HG02884 (cell line): Measurements from ENCODE around the gene C2CD3.

Experiments used
- ATAC-seq: cut with Tn5 transposase; IDR thresholded peaks from one replicate; pipeline ENCODE4 v1.9.1; 2021; ENCODE audit warnings: mild to moderate bottlenecking, moderate library complexity; ENCODE audit not compliant: unreplicated experiment

Gene C2CD3

DNA sequence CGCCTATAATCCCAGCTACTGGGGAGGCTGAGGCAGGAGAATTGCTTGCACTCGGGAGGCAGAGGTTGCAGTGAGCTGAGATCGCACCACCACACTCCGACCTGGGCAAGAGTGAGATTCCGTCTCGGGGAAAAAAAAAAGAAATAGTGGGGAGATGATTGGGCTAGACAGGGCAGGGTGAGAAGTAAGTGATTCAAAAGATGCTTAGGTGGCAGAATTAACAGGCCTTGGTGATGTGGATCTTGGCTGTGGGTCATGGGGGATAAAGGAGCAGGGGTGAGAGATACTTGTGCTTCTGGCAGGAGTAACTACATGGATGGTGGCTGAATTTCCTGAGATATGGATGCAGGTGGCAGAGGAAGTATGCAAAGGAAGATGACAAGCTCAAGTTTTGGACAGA, 148.8 kb downstream of the C2CD3 start:
- ATAC-seq = no peak

- no peak for ATAC-seq
These were observed 150.3 kb downstream of the C2CD3 start for GRCh38 chr11:74020539-74020938.

DNA sequence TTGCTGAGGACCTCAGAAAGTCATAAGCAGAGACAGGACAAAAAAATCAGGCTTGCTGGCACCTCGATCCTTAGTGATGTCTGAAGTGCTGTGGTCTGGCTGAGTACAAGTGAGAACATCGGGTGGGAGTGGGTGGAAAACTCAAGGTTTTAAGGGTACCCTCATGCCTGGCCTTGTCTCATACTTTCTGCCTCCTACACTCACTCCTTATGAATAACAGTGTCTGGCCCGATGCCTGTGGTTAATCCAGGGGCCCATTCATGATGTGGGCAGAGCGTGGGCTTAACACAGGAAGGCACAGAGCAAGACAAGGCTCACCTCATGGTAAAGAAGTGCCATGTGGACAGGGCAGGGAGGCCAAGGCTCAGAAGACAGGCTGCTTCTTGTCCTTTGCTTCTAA, 150.9 kb downstream of the C2CD3 start:
- ATAC-seq = no peak

DNA sequence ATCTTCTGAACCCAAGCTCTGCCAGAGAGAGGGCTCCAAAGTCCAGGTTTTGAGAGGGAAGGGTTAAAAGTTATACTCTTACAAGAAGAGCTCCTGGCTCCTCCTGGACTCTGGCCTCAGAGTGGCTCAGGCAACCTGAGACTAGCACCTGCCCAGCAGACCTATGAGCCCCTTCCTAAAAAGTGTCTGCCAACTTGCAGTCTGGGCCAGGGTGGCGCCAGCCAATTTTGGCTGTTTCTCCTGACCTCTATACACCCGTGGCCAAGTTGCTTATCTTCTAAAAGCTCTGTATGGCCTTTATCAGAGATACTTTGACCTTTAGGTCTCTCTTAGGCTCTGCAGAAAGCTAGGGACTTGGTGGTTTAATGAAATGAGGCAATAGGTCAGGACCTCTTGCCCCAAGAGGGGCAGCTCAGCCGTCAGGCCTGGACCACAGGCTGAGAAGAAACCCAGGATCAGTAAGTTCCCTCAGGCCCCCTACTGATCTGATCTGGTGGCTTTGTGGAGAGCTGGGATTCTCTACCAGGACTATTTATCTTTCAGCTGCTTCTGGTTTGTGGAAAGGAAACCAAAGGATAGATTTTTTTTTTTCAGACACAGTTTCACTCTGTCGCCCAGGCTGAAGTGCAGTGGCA, 151.6 kb downstream of the C2CD3 start:
- ATAC-seq = no peak

DNA sequence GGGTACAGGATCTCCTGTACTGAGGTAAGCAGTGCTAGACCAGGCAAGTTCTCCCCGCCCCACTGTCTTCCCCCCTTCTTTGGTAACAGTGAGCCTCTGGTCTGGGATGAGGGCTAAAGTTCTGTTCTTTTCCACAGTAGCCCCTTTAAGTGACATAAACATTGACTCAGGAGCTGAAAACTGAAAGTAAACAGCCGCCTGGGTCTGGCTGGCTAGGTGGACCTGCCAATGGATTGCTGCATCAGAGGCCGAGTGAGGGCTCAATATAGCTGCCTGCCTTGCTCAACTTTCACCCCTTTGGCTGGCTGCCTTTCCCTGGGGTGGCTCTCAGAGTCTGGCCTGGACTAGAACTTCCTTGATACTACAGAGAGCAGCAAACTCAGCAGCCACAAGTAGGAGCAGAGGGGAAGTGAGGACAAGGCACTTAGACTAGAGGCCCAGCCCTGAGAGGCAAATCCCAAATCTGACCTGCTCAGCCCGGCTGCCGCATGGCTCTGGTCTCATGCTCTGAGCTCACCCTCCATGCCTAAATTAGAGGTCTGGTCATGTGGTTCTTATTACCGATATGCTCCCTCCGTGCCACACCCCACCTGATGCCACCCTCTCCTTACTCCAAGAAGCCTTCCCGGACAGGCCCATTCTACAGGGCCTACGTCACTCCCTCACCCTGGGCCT, 152.3 kb downstream of the C2CD3 start:
- no peak for ATAC-seq

DNA sequence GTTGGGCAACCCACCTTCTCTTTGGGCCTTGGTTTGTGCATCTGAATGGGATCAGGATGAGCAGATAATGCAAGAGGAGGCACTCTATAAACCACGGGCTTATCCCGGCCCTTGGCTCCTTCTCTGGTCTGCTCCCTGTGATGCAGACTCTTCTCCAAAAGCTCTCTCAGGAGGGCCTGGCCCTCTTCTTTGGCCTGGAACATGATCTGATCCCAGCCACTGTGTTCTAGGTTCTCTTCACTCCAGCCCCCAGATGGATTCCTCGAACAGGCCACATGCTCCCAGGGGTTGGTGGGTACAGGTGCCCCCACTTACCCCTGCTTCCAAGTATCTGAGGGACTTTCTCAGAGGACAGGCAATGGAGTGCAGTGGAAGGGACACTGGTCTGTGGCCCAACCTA, 153.2 kb downstream of the C2CD3 start:
- ATAC-seq = no peak

GRCh38 chr11:74015919-74016684, 154.7 kb downstream of the C2CD3 start:
- ATAC-seq = no peak

DNA sequence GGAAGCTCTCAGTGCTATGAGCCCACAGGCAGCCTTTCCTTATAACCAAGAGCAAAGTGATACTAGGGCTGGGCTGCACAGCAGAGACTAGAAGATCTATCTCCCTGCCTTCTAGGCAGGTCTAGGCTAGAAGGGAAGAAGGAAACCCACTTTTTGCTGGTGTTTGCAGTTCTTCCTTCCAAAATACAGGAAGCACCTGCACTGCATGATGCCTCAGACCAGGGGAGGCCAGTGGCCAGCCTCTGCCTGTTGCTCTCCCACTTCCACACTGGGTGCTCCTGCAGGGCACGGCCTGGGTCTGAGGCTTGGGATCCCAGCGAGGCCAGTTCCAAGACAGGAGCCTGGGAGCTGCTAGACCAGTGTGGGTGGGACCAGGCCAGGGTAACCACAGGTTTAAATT, 155.9 kb downstream of the C2CD3 start:
- ATAC-seq = no peak

- ATAC-seq = no peak
These were observed 157.7 kb downstream of the C2CD3 start for GRCh38 chr11:74013141-74013540.

- no peak for ATAC-seq
These were observed 158.6 kb downstream of the C2CD3 start for GRCh38 chr11:74012074-74012809.

DNA sequence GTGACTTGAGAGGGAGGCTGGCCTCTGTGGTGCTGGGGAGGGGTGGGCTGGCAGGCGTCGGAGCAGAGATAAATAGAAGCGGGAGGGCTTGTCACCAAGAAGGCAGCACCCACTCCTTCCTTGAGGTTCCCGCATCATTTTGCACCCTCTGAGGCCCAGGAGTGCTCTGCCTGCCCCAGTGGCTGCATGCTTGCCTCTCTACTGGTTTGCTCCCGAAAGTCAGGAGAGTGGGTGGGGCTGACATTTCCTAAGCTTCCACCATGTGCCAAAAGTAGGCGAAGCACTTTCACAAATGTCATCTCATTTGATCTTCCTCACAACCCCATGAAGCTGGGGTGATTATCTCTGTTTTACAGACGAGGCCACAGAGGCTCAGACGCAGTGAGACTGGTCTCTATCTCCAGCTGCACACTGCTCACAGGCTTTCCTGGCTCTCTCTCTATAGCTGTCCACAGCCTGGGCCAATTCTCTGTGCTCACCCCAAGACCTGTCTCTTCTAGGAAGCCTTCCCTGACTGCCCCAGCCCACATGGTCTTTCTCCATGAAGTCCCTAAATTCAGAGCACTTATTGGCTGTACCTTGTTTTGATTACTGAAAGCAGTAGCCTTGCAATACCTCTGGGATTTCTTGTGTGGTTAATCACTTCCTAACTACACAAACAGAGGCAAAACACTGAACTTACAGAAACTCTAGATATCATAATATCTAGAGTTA, 159.3 kb downstream of the C2CD3 start:
- peak; percentile 79 for ATAC-seq

GRCh38 chr11:74010306-74011300, 160.2 kb downstream of the C2CD3 start:
- no peak for ATAC-seq

- ATAC-seq = no peak
These were observed 161.0 kb downstream of the C2CD3 start for GRCh38 chr11:74009675-74010305.

GRCh38 chr11:74009230-74009547, 161.6 kb downstream of the C2CD3 start:
- no peak for ATAC-seq

GRCh38 chr11:74008373-74009229, 162.2 kb downstream of the C2CD3 start, which contains the start of gene UCP3:
TSS of gene UCP3 (minus strand) at chr11:74009085. CDS start at chr11:74007042, 2,043 bp downstream.
- no peak for ATAC-seq

DNA sequence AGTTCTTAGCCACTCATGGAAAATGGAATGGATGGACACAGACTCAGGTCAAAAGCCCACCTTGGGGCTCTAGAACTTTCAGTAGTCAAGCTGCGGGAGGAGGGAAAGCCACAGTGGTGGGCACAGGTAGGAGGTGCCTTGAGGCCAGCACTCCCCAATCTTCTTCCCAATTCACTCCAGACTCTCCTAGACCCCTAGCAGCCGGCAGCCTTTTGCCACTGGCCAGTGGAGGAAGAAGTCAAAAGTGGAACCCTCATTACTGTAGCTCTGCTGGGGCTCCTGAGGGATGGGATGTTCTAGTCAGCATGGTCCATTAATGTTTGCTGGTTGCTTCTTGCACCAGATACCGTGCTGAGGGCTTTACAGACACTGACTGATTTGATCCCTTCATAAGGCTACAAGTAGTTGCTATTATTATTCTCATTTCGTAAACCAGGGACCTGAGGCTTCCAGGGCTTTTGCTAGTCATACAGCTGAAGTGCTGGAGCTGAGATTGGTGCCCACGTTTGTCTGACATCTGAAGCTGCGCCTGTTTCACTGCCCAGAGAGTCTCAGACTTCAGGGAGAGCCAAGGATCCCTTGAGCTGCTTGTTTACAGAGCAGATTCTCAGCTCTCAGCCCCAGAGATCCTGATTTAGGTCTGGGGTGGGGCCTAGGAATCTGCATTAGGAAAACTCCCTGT, 163.0 kb downstream of the C2CD3 start:
- no peak for ATAC-seq

GRCh38 chr11:74006743-74007304, 164.0 kb downstream of the C2CD3 start:
- no peak for ATAC-seq
